ENCODE measurements around the gene GPD2.

GRCh38 chr2:156585457-156585856 lies 149.3 kb downstream of the GPD2 start:
- TF ChIP-seq CTCF (IDR thresholded peaks at IDR 0.05) (no peak), POLR2AphosphoS5 (IDR thresholded peaks at IDR 0.05) (no peak)

All from breast epithelium (tissue), 3 donors.